GM04503 (cell line): ENCODE measurements around the gene MEX3C.

ENCODE experiments used
- DNase-seq: peaks from one replicate; pipeline ENCODE4 v3.0.0-alpha.2; 2012; ENCODE audit warnings: low read depth

MEX3C gene

DNA sequence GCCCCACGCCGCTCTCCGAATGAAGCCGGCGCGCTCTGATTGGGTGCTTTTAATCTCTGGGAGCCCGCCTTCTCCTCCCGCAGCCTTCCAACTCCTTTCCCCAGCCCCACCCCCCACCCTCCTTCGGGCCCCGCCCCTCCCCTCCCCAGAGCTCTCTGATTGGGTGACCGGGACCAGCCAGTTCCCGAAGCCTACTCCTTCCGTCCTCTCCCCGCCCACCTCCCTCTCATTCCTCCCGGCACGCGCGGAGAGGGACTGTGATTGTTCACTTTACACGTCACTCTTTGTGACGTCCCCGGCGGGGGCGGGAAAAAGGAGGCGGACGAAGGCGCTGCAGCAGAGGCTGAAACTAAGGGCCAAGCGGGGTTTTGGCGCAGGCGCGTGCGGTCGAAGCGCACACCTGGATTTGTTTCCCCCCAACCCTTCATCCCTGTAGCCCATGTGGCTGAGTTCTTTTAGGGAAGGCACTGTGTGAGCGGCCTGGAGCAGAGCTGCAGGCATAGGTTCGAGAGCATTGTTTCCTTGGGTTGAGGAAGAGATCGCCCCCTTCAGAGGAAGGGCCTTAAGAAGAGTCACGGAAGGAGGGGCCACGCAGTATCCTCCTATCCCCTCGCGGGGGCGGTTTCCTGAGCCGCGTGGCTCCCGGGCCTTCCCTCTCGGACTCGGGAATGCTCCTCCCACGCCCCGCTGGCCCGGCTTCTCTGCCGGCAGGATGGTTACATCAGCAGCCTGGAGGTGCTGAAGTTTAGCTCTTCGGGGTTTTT lies at the start of gene MEX3C:
Gene MEX3C (minus strand): TSS at position 21 of the 764 bp plus-strand sequence. CDS start 361 bp downstream, outside the sequence.
- peak; percentile 93 for DNase-seq

DNA sequence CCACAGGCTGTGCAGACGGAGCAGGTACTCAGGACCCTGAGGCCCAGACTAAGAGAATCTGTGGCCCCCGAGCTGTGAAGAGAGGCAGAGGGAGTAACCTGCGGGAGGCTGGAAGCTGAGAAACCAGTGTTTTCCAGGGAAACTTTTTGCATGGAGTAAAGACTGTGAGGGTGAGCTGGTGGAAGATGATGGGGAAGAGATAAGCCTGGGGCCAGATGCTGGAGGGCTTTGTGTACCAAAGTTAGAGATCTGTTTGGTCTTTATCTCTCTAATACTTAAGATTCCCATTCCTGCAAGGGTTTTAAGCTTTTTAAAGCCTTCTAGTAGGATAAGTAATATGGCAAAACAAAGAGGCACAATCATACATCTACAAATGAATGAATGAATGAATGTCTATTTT lies 43.7 kb upstream of the MEX3C start:
- no peak for DNase-seq

DNA sequence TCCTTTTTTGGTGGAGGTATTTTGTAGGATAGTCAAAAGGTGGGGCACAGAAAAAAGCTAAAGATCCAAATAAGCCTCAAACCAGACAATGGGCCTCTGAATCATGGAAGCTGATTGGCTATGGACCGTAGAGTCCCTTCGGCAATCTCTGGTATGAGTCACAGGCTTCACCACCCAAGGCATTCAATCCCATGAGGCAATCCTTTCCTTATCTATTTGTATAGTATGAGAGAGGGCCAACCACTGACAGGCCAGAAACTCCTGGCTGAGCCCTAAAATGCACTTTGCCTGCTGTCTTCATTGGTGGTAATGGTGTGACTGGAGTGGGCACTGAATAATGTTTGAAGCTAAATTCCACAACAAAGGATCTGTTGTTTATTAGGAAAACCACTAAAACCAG lies 38.7 kb upstream of the MEX3C start:
- DNase-seq: peak; percentile 0

DNA sequence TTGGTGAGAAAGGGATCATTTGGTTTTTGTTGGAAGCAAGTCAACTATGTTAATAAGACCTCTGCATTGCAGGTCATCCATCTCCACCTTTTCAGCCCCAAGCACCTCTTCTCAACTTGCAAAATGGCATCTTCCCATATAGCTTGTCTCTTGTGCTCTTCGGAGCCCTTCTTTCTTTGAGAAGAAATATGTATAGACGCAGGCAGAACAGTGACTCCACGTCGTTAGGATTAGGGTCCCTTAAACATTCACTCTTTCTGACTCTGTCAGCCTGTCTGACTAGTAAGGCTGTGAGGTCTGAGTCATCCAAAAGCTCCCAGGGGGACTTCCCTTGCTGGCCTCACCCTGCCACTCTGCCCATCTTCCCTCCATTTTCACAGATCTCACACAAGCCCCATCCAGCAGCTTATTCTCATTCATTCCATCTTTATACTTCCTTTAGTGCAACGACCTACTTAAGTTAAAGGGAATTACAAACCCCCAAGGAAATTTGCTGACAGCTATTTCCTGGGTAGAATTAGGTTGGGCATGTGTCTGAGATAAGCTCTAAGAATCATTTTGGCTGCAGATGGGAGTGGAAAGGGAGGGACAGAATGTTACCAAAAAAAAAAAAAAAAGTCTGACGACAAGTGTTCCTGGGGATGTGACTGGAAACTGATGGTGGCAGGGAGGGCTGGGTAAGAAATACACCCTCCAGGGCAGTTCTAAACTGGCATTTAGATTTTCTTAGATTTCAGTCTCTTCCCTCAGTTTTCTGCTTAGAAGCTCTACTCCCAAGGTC lies 37.7 kb upstream of the MEX3C start:
- no peak for DNase-seq

DNA sequence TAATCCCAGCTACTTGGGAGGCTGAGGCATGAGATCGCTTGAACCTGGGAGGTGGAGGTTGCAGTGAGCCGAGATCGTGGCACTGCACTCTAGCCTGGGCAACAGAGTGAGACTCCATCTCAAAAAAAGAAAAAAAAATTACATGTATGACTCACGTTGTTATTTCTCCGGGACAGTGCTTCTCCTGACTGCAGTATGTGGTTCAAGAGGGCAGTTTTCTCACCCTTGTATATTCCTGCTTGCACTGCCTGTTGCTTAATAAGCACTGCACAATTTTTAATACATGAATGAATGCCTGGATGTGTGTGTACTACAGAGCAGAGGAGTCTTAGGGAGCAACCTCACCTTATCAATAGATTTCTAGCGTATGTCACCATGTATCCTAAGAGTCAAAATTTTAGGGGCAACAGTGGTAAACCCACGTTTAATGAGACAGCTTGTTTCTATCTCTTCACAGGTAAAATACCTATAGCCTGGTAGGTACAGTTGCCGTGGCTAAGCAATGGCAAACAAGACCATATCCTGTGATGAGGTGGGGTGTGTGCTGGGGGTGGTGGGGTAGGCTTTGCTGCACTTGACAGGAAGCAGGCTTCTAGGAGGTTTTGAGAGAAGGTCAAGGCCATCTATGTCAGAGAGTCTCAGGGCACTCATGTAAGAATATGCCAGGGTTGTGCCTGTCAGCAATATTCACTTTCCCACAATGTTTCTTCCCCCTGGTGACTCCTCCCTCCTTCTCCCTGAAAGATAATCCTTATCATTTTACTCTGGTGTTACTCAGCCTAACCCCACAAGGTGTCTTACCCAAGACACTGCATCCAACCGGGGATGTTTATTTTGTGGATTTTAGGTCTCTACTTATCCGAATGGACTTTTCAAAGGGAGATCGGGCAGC lies 36.9 kb upstream of the MEX3C start:
- DNase-seq: no peak

DNA sequence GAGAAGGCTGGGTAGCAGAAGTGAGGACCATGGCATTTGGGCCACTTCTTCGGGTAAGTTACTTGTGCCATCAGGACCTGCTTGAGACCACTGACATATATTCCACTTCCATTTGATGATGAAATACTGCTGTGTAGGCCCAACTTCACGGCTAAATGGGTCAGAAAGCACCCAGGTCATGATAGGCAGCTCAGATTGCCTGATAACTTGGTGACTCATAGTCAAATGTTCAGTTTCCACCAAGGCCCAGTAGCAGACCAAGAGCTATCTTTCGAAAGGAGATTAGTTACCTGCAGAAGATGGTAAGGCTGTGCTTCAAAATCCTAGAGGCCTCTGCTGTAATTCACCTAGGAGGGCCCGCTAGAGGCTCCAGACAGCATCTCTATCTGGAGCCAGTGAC lies 31.8 kb upstream of the MEX3C start:
- no peak for DNase-seq

DNA sequence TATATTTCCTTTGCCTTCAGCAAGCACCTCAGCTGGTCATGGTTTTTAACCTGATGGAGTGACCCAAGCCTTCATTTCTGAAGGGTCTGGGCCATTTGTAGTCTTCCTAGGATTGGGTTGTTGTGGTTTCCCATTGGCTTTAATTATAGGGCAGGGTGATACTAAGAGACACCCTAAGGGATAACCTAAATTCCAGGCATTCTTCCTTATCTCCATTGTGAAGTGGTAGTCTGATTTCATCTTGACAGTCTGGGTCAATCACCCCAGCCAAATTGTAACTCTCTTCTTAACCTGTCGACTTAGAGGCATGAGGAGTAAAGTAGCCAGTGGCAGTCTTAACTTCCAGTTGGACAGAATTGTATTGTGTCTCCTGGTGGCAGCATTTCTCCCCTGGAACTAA lies 30.2 kb upstream of the MEX3C start:
- DNase-seq: no peak

DNA sequence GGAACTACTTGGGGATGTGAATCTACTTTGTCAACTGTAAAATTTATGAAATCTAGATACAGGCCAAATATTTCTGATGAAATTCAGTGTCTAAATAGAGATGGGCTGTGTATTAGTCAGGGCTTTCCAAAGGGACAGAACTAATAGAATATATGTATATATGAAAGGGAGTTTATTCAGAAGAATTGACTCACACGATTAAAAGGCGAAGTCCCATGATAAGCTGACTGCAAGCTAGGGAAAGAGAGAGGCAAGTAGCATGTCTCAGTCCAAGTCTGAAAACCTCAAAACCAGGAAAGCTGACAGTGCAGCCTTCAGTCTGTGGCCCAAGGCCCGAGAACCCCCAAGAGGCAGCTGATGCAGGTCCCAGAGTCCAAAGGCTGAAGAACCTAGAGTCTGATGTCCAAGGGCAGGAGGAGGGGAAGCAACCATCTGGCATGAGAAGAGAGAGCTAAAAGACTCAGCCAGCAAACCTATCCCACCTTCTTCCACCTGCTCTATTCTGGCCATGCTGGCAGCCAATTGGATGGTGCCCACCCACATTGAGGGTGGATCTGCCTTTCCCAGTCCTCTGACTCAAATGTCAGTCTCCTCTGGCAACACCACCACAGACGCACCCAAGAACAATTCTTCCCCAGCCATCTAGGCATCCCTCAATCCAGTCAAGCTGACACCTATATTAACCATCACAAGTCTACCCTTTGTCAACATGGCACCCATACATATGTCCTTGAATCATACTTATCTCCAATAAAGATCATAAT lies 29.3 kb upstream of the MEX3C start:
- no peak for DNase-seq

DNA sequence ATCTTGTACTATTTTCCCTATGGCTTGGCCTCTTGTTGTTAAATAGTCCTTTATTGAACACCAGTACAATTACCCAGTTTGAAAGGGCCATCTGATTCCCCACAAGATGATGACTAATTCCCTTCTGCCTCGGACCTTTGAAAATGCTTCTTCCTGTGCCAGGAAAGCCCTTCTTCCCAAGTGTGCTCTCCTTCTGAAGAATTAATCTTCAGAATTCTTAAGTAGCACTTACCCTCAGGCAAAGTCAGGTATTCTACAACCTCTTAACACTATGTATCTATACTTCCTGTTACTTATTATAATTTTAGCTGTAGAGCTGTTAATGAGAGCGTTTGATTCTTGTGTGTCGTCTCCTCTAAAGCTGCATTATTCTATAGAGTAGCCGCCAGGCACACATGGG lies 28.6 kb upstream of the MEX3C start:
- no peak for DNase-seq

DNA sequence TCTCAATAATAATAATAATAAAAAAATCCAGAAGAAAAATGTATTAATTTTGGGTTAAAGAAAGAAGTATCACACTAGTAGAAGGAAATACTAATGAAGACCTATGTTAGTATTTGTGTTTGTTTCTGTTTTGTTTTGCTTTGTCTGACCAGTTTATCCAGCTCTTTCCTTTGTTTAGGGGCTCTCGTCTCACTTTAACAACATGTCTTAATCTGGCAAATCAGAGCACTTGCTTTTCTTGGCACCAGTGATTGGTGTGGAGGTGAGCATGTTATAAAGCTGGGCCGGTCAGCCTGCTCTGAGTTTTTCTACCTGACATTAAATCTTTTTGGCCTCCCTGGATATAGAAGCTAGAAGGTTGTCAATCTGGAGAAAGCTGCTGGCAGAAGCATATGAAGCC lies 15.1 kb upstream of the MEX3C start:
- DNase-seq: no peak

DNA sequence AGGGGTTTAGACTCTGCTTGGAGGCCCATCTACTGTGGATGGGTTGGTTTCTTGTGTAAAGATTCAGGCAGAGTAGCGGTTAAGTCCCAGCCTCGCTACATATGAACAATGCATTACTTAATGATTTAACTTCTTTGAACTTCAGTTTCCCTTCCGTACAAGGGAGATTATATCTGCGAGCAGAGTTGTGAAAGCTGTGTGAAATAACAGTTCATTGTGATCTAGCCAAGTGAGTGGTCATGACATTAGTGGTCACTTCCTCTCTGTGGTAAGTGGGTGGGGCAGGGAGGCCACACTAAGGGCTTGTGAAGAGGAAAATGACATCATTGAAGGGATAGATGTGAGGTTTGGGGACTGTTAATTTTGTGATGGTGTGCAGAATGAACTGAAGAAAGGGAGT lies 14.1 kb upstream of the MEX3C start:
- DNase-seq: no peak

DNA sequence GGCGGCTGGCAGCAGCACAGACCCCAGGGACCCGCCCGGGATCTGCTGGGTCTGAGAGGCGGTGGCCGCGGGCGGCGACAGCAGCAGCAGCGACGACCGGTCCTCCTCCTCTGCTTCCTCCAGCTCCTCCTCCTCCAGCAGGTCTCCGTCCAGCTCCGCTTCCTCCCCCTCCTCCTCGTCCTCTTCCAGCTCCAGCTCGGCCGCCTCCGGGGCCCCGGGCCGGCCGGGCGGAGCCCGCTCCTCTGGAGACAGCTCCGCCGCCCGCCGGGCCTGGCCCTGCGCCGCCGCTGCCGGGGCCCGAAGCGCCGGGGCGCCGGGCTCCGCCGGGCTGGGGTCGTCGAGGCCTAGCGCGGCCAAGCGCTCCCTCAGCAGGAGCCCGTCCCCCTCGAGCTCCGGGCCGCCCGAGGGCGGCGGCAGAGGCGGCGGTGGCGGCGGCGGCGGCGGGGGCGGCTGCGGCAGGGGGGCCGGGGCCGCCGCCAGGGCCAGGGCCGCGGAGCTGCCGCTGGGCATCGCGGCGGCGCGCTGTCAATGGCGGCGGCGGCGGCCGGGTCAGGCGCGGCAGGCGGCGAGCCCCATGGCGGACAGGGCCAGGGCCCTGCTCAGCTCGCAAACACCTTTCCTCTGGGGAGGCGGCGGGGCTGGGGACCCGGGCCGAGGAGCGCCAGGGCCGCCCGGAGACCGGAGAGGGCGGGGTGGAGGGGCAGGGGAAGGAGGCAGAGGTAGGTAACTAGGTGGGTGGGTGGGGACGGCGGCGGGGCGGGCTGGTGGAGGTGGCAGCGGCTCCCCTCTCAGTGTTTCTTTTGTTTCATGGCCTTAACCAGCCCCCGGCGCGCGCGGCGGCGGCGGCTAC lies 445 bp downstream of the MEX3C start:
- no peak for DNase-seq

DNA sequence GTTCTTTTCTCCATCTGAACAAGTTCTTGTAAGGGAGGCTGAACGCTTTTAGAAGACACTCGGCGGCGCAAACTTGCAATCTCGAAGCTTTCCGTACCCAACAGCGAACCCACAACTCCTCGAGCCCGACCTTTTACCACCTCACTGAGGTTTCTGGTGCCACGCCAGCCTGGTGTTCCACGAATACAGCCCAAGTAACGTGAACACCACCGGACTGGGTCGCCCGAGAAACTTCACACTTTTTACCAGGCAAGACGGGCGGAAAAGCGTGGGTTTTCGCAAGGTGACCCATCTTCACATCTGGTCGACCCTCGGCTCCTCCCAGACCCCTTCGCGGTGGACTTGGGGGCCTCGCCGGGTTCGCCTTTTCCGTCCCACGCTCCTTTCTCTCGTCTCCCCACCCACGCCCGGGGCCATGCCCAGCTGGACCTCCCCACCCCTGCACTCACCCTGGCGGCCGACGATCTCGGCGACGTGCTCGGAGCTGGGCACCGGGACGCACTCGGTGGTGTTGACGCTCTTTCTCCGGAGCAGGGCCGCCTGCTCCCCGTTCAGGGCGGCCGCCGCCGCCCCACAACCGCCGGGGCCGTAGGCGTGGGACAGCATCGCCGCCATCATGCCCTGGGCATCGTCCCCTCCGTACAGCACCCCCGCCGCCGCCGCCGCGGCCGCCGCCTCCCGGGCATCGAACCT lies 1.2 kb downstream of the MEX3C start:
- DNase-seq: no peak

DNA sequence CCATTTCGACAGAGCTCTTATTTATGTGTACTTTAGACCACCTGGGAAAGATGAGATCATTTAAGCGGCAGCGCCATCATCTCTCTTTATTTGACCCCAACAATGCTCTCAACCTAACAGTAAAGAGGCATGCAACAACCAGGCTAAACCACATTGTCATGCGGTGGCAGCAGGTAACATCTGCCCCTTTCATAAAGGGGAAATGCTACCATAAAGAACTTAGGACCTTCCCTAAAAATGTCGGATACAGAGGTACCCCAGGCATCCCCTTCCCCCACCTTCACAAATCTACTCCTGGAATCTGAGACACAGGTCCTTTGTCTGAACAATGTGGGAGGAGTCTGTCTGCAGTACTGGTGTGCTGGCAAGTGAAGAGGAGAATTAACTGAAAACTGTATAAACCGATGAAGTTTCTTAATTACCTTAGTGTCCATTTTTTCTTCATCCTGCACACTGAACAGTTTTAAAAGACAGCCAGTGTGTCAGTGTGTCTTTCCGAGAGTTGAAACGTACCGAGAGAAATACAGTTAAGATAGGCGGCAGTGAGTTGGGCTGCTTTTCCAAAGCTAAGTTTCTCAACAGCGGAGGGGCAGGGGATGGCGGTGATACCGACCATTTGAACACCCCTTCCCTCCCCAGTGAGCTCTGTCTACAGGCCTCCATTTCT lies 1.9 kb downstream of the MEX3C start:
- DNase-seq: no peak

DNA sequence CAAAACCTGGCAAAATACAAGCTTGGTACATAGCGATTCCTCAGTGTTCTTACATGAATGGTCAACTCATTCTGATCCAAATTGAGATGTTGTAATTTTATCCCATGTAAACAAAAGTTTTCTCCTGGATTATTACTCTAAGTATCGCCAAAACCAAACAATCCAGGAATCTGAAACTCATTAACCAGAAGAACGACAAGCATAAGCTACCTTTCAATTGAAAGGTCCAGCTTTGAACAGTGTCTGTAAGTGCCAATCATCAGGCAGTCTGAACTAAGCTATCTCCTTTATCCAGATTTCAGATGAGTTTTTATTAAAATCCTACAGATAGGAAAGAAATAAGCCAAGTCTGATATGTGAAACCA lies 2.4 kb downstream of the MEX3C start:
- DNase-seq: no peak

DNA sequence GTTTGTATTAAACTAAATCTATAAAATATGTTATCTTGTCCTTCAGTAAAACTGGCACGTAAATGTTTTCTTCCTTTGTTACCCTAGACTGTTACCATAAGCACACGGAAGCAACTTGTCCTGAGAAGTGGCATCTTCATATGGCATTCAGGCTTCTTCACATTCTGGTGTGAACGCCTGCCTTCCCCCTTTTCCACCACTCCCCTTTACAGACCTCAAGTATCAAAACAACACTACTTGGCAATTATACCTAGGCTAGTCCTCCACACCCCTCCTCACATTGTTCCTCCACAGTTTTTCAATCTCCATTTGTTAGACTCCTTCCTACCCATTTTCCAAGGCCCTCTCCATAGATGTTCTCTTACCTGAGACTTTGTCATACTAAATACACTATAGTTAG lies 2.9 kb downstream of the MEX3C start:
- no peak for DNase-seq

DNA sequence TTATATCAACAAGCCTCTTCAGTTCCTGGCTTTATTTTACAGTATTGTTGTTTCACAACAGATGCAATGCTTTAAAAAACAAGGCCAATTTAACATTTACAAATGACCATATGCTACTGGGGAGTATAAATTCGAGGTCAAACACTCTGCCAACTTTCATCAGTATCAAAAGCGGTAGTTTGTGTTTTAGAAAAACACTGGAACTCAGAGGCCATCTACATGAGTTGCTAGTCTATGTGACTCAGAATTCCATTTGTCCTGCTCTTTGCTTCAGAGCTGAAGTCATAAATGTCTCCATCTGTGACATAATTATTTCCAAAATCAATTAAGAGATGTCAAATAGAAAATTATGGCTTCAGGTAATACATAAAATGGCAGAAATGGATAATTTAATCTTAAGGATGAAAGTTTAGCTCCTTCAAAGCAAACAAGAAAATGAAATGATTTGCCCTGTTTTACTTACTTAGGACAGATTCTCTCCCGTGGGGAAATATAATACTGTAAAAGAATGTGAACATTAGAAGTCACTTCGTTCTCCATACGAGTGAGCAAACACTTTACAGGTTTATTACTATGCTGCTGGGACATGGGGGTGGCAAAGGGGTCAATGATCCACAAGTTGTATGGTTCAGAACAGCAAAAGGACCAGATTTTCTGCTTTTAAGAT lies 3.7 kb downstream of the MEX3C start:
- DNase-seq: no peak

DNA sequence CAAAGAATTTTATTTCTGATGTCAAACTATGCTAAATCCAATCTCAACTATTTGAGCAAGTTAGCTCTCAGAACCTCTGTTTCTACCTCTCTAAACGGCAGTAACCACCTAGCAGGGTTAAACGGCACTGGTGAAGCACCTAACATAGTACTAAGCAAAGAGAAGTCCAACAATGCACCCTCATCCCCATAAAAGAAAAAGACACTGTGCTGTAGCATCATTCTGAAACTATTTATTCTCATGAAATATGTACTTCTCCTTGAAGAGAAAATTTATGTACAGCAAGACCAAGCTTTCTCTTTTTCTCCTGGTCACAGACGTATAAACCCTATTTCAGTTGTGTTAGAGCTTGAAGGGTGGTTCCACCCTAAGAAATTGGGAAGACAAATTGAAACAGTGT lies 4.8 kb downstream of the MEX3C start:
- DNase-seq: no peak

DNA sequence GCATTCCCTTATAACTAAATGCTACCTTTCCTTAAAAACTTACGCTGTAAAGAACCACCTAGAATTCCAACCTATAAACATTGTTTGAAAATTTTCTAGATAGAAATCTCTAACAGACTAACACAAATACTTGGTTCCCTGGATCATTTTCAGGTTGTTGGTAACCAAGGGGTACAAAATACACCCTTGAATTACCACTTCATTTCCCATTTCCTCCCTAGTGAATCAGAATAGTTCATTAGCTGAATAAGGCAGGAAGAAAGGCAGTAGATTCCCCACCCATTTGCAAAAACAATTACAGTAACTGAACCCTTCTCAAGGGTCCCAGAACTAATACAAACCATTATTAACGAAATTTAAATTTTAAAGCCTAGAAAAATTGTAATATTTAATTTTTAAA lies 5.5 kb downstream of the MEX3C start:
- DNase-seq: no peak
